Activated CD4-positive, alpha-beta T cell treated with anti-CD3 and anti-CD28 coated beads for 36 hours (primary cell): ENCODE data around the gene ZNF480. TPM values are rescaled to one million over a fixed set of nuclear protein-coding genes. Genes with fewer than 3 reads are reported as not detected.
A peak's percentile ranks its signal among the peaks of the same experiment; 100 is the strongest.
"Not testable (repeated sequence)": the region's sequence is repeated elsewhere in the genome, so short reads cannot be mapped to it uniquely, and the experiment has no call there.

Experiments
- ATAC-seq: fragments of 200-7000 bp; cut with Tn5 transposase; one replicate; pipeline ENCODE4 v1.10.0; 2021; ENCODE audit warnings: mild to moderate bottlenecking, moderate library complexity
- CTCF ChIA-PET: fragments of 350-600 bp; sonication (Branson Sonifier 250); formaldehyde crosslinking; loops from one replicate; lab custom pipeline; 2021; ENCODE audit warnings: antibody characterized with exemption; lab: Charles Lee
- POLR2A ChIA-PET: fragments of 350-600 bp; sonication (Branson Sonifier 250); formaldehyde crosslinking; loops from one replicate; lab custom pipeline; 2021; ENCODE audit warnings: antibody characterized with exemption, inconsistent platforms; lab: Charles Lee
- DNase-seq: peaks from one replicate; pipeline ENCODE4 v3.0.0-alpha.2; 2020
- H3K27ac Mint-ChIP-seq: one replicate; pipeline ENCODE4 v1.8.0; 2021; ENCODE audit warnings: mixed read lengths
- H3K27me3 Mint-ChIP-seq: one replicate; pipeline ENCODE4 v1.8.0; 2021; ENCODE audit warnings: mixed read lengths
- H3K36me3 Mint-ChIP-seq: one replicate; pipeline ENCODE4 v1.8.0; 2021; ENCODE audit warnings: low read depth, mixed read lengths
- H3K4me1 Mint-ChIP-seq: one replicate; pipeline ENCODE4 v1.8.0; 2021; ENCODE audit warnings: mixed read lengths
- H3K4me3 Mint-ChIP-seq: one replicate; pipeline ENCODE4 v1.8.0; 2021; ENCODE audit warnings: mild to moderate bottlenecking, moderate library complexity, mixed read lengths
- H3K9me3 Mint-ChIP-seq: one replicate; pipeline ENCODE4 v1.8.0; 2021; ENCODE audit warnings: low read depth, mixed read lengths
- intact Hi-C, 2 experiments: fragments of 100-400 bp; cut with DNase I in 1 of 2; cut with micrococcal nuclease in 1 of 2; formaldehyde crosslinking; loops; one replicate each; pipeline versions ENCODE4 v1.14.2 to v1.15.1; 2022 to 2024; cut with DNase I, micrococcal nuclease
- total RNA-seq, 2 experiments: library from RNA; stranded (reverse); gene quantifications; one replicate each; pipeline ENCODE4 v1.2.3, GENCODE V29; 2021

ZNF480 gene
- 1 to 10 TPM; 4.8 to 5.0 TPM for total RNA-seq

GRCh38 chr19:52296773-52297600, at the start of gene ZNF480:
ZNF480 (plus strand) TSS chr19:52297169; CDS start chr19:52300413, 3,244 bp downstream.
- H3K9me3 Mint-ChIP-seq, result peaks cover 36% of the 10 kb centered on the region

DNA sequence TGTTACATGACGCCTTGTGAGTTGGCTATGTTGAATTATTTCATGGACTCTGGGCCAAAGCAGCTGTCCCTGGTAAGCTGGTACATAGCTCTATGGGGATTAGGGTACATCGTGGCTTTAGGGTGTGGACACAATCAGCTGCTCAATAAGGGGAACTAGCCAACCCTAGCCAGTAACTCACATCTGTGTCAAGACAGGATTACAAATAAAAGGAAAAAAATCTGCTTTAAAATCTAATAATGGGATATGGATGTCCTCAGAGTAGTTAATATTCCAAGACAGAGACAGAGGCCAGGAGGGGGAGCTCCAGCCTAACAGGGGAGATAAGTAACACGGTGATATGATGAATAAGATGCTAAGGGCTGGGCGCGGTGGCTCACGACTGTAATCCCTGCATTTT, 48.7 kb upstream of the ZNF480 start:
- intact Hi-C loops, result loop anchor here (1.0 to 5.0 kb wide), 6 partner anchors 94 to 1499 kb away; partner anchors contain the start of gene ZNF888 (in 1 of the 2)
- Mint-ChIP-seq H3K27me3 (no peaks in the 10 kb centered on the region), H3K4me1 (no peaks in the 10 kb centered on the region), H3K9me3 (no peaks in the 10 kb centered on the region), H3K27ac (no peak overlapping the region), H3K36me3 (no peaks in the 10 kb centered on the region), H3K4me3 (no peak overlapping the region)
- peak; percentile 82 for DNase-seq
- peak; percentile 93 for ATAC-seq
- POLR2A ChIA-PET, result interaction anchor here (0.6 kb wide), 1 partner anchor 483 kb away, joined by 14 read pairs; no protein-coding TSS in a partner anchor
- CTCF ChIA-PET, result interaction anchor here (0.5 to 3.1 kb wide), 4 partner anchors 11 to 1746 kb away, joined by 3 to 13 read pairs (median 3); no protein-coding TSS in a partner anchor

More at GRCh38 chr19:52296773-52297600, at the start of gene ZNF480:
- ChIA-PET CTCF (no interaction called here), POLR2A (interaction anchor here (0.6 kb wide), 1 partner anchor 519 kb away, joined by 5 read pairs; no protein-coding TSS in a partner anchor)
- DNase-seq, result peak; percentile 78
- ATAC-seq, result peak; percentile 92
- Mint-ChIP-seq H3K4me3 (peak within 1 kb of the TSS; percentile 90), H3K27me3 (no peaks in the 10 kb centered on the region), H3K4me1 (peaks cover 18% of the 10 kb centered on the region), H3K27ac (peak within 1 kb of the TSS; percentile 98), H3K36me3 (peaks cover 74% of the 10 kb centered on the region)
- intact Hi-C loops, result loop anchor here in 1 of 2 experiments (1.0 kb wide), 1 partner anchor 28 kb away; the partner anchor contains the start of gene ZNF766

DNA sequence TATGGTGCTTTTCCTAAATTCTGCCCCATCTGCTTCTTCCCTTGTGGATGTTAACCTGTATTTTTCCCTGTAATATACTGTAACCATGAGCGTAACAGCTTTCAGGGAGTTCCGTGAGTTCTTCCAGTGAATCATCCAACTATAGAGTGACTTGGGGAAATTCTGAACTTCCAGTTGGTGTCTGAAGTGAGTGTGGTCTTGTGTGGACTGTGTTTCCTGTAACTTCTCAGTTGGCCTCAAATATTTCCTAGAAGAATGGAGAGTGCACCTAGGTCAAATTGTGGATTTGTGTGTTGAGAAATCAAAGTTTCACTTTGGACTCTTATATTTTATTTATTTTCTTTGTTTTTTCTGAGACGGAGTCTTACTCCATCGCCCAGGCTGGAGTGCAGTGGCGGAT, 38.5 kb upstream of the ZNF480 start:
- Mint-ChIP-seq H3K4me1 (no peaks in the 10 kb centered on the region), H3K36me3 (no peaks in the 10 kb centered on the region), H3K9me3 (no peaks in the 10 kb centered on the region), H3K27ac (no peak overlapping the region), H3K27me3 (peaks cover 2% of the 10 kb centered on the region), H3K4me3 (no peak overlapping the region)
- ChIA-PET POLR2A (no interaction called here), CTCF (no interaction called here)
- intact Hi-C loops, result no loop called here
- DNase-seq (no peak), ATAC-seq (no peak)

DNA sequence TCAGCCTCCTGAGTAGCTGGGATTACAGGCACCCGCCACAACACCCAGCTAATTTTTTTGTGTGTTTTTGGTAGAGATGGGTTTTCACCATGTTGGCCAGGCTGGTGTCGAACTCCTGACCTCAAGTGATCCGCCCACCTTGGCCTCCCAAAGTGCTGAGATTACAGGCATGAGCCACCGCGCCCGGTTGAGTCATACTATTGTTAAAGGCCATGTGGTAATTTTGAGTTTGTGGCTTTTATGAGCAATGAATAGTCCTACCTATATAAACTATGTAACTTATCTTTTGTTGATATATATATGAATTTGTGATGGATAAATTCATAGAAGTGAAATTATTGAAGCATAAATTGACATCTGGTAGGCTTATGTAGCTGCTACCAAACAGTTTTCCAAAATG, 31.4 kb upstream of the ZNF480 start:
- DNase-seq, result peak; percentile 59
- ATAC-seq, H3K36me3 Mint-ChIP-seq, CTCF ChIA-PET, H3K4me1 Mint-ChIP-seq, H3K27ac Mint-ChIP-seq, H3K4me3 Mint-ChIP-seq, POLR2A ChIA-PET, H3K9me3 Mint-ChIP-seq, H3K27me3 Mint-ChIP-seq: not testable (repeated sequence)
- intact Hi-C loops, result loop anchor here in 1 of 2 experiments (5.0 kb wide), 1 partner anchor 258 kb away; the partner anchor contains the start of gene ZNF615

DNA sequence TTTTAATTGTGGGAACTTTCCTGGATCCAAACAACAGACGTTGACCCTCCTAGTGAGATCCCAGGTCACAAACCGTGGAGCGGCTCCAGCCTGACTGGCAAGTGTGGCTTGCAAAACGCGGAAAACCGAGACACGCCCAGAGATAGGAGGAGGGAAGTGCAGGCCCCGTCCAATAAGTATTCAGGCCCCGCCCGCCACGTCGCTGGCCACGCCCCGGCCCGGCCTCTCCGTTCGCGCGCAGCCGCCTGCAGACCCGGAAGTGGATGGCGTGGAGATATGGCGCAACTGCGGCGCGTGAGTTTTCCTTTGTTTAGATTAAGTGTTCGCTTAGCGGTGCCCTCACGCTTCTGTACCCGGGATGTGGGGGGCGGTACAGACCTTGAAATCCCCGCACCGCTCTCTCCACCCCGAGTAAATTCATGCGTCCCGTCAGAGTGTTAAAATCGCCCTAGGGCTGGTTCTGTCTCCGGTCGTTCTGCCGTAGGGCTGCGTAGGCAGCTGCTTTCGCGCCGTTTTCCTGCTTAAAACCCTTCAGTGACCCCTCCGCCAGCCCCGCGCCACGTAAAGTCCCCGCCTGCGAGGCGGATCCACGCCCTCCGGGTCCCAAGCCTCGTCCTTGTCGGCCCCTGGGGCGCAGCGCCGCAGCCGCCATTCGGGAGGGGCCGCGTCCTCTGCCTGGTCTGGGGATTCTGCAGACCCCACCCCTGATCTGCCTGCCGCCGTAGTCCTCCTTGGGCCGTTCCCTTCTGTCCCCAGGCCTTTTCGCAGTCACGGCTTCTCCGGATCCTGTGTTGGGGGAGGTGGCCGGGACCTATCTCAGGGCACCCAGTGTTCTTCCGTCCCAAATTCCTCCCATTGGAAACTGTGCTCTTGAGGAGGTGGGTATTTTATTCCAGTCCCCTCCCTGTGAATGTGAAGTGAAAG, 27.4 kb upstream of the ZNF480 start, which contains the start of gene ZNF766:
Gene ZNF766 (plus strand): TSS at position 250 of the 924 bp plus-strand sequence. CDS start 27 bp downstream, at position 277.
- Mint-ChIP-seq H3K9me3 (peaks cover 26% of the 10 kb centered on the region), H3K4me3 (peak within 1 kb of the TSS; percentile 96), H3K4me1 (peaks cover 35% of the 10 kb centered on the region), H3K27ac (peak within 1 kb of the TSS; percentile 96), H3K36me3 (peaks cover 40% of the 10 kb centered on the region), H3K27me3 (no peaks in the 10 kb centered on the region)
- DNase-seq (peak; percentile 98), ATAC-seq (peak; percentile 99)
- POLR2A ChIA-PET, result no interaction called here
- intact Hi-C loops, result loop anchor here in 1 of 2 experiments (1.0 to 5.0 kb wide), 12 partner anchors 28 to 693 kb away; partner anchors contain the start of genes PPP2R1A, ZNF480, ZNF528 and ZNF610
- CTCF ChIA-PET, result interaction anchor here (0.6 kb wide), 1 partner anchor 129 kb away, joined by 4 read pairs; no protein-coding TSS in a partner anchor

- DNase-seq, result peak; percentile 24
- peak overlapping the region; percentile 96 for H3K4me3 Mint-ChIP-seq
- POLR2A ChIA-PET, result no interaction called here
These were observed 26.6 kb upstream of the ZNF480 start for GRCh38 chr19:52270266-52270885.

DNA sequence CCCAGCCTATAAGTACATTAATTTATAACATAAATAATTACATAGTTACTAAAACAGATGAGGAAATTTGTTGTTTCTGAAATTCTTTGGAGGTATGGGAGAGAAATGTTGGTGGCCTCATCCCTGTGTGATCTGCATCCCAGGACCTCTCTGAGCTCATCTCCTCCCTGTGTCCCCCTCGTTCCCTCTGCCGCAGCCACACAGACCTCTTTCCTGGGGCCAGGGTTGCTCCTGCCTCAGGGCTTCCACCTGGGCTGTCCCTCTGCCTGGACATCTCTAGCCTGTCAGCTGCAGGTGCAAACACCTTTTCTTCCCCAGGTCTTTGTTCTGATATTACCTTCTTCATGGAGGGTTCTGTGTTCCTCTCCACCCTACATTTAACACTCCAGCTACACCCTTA, 23.7 kb upstream of the ZNF480 start:
- H3K9me3 Mint-ChIP-seq, result peaks cover 32% of the 10 kb centered on the region
- H3K36me3 Mint-ChIP-seq, result peaks cover 73% of the 10 kb centered on the region
- no peak overlapping the region for H3K27ac Mint-ChIP-seq
- POLR2A ChIA-PET, result no interaction called here
- no peak for ATAC-seq
- no peak overlapping the region for H3K4me3 Mint-ChIP-seq
- no peak for DNase-seq
- CTCF ChIA-PET, result no interaction called here
- H3K4me1 Mint-ChIP-seq, result peaks cover 42% of the 10 kb centered on the region
- no peaks in the 10 kb centered on the region for H3K27me3 Mint-ChIP-seq
- intact Hi-C loops, result no loop called here

More at GRCh38 chr19:52270266-52270885, 26.6 kb upstream of the ZNF480 start:
- Mint-ChIP-seq H3K4me1 (peaks cover 35% of the 10 kb centered on the region), H3K27me3 (no peaks in the 10 kb centered on the region), H3K9me3 (peaks cover 26% of the 10 kb centered on the region), H3K36me3 (peaks cover 46% of the 10 kb centered on the region), H3K27ac (peak overlapping the region; percentile 96)
- CTCF ChIA-PET, result interaction anchor here (0.6 kb wide), 1 partner anchor 130 kb away, joined by 4 read pairs; no protein-coding TSS in a partner anchor
- ATAC-seq, result no peak
- intact Hi-C loops, result no loop called here

DNA sequence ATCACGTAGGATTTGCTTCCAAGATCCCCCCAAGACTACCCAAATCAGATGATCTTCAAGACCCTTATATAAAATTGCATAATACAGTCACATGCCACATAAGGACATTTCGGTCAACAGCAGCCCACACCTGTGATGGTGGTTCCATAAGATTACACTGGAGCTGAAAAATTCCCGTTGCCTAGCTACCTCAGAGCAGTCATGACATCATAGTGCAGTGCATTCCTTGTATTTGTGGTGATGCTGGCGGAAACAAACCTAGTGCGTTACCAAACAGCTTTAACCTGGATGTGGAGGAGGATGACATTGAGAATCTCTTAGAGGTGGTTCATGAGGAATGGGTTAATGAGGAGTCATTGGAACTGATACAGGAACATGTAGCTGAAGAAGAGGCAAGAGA, 22.8 kb upstream of the ZNF480 start:
- intact Hi-C loops, result no loop called here
- no peak for DNase-seq
- Mint-ChIP-seq H3K27me3 (no peaks in the 10 kb centered on the region), H3K27ac (no peak overlapping the region), H3K4me3 (no peak overlapping the region), H3K4me1 (peaks cover 48% of the 10 kb centered on the region), H3K36me3 (peaks cover 82% of the 10 kb centered on the region), H3K9me3 (peaks cover 38% of the 10 kb centered on the region)
- CTCF ChIA-PET, result no interaction called here
- ATAC-seq, result no peak
- POLR2A ChIA-PET, result no interaction called here

- ChIA-PET POLR2A (no interaction called here), CTCF (no interaction called here)
- ATAC-seq, result no peak
- H3K9me3 Mint-ChIP-seq, result peaks cover 39% of the 10 kb centered on the region
- intact Hi-C loops, result no loop called here
- peaks cover 79% of the 10 kb centered on the region for H3K36me3 Mint-ChIP-seq
- H3K4me3 Mint-ChIP-seq, result no peak overlapping the region
- H3K4me1 Mint-ChIP-seq, result peaks cover 39% of the 10 kb centered on the region
- DNase-seq, result no peak
- no peaks in the 10 kb centered on the region for H3K27me3 Mint-ChIP-seq
- no peak overlapping the region for H3K27ac Mint-ChIP-seq
These were observed 21.0 kb upstream of the ZNF480 start for GRCh38 chr19:52275988-52276387.

- CTCF ChIA-PET, result no interaction called here
- peaks cover 80% of the 10 kb centered on the region for H3K36me3 Mint-ChIP-seq
- no peak for DNase-seq
- no peak overlapping the region for H3K4me3 Mint-ChIP-seq
- H3K27me3 Mint-ChIP-seq, result no peaks in the 10 kb centered on the region
- intact Hi-C loops, result no loop called here
- H3K27ac Mint-ChIP-seq, result no peak overlapping the region
- H3K4me1 Mint-ChIP-seq, result peaks cover 29% of the 10 kb centered on the region
- POLR2A ChIA-PET, result no interaction called here
- ATAC-seq, result no peak
- peaks cover 36% of the 10 kb centered on the region for H3K9me3 Mint-ChIP-seq
These were observed 19.5 kb upstream of the ZNF480 start for GRCh38 chr19:52277471-52277870.
